ENCODE data around the gene ANKRD24.

DNA sequence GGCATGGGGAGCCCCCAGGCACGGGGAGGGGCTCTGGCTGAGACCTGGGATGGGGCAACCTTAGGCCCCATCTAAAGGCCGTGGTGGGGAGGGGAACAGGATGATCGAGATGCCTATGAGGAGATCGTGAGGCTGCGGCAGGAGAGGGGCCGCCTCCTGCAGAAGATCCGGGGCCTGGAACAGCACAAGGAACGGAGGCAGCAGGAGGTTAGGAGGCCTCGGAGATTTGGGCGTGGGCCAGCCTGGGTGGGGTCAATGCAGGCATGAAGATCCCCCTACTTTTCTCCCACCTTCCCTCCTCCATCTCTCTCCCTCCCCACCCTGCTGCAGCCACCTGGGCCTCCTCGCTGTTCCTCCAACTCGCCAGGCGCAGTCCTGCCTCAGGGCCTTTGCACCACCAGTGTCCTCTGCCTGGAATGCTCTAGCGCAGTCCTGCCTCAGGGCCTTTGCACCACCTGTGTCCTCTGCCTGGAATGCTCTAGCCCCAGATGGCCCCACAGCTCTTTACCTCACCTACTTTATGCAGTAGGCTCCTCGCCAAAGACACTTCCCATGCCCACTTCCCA lies 27.8 kb downstream of the ANKRD24 start:
- TF ChIP-seq RAD21 (conservative IDR thresholded peaks at IDR 0.05) (no peak), SMC3 (conservative IDR thresholded peaks at IDR 0.05; ENCODE audit: poor library complexity) (no peak), EP300 (conservative IDR thresholded peaks at IDR 0.05; ENCODE audit: poor library complexity, severe bottlenecking) (no peak)
- TF ChIP-seq, protein P1, sequence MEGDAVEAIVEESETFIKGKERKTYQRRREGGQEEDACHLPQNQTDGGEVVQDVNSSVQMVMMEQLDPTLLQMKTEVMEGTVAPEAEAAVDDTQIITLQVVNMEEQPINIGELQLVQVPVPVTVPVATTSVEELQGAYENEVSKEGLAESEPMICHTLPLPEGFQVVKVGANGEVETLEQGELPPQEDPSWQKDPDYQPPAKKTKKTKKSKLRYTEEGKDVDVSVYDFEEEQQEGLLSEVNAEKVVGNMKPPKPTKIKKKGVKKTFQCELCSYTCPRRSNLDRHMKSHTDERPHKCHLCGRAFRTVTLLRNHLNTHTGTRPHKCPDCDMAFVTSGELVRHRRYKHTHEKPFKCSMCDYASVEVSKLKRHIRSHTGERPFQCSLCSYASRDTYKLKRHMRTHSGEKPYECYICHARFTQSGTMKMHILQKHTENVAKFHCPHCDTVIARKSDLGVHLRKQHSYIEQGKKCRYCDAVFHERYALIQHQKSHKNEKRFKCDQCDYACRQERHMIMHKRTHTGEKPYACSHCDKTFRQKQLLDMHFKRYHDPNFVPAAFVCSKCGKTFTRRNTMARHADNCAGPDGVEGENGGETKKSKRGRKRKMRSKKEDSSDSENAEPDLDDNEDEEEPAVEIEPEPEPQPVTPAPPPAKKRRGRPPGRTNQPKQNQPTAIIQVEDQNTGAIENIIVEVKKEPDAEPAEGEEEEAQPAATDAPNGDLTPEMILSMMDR (IDR thresholded peaks at IDR 0.05; ENCODE audit: poor library complexity, severe bottlenecking), result no peak
